K562 (cell line): ENCODE measurements around the gene DOLPP1. TPM values are rescaled to one million over a fixed set of nuclear protein-coding genes. Genes with fewer than 3 reads are reported as not detected.
A peak's percentile ranks its signal among the peaks of the same experiment; 100 is the strongest.

Source experiments
- BRD9 ChIP-seq: fragments of 450-650 bp; IDR thresholded peaks from 2 replicates; pipeline ENCODE4 v1.6.1; 2018; ENCODE audit warnings: low read depth; ENCODE audit not compliant: partially characterized antibody
- EGR1 ChIP-seq: fragments of 450-650 bp; conservative IDR thresholded peaks from 2 replicates; pipeline ENCODE4 v1.6.1; 2017; ENCODE audit warnings: mild to moderate bottlenecking
- GTF2E2 ChIP-seq: fragments of 200-800 bp; sonication (Bioruptor generic); IDR thresholded peaks from 2 replicates; pipeline ENCODE4 v1.6.1; 2016; ENCODE audit warnings: missing genetic modification characterization, missing compliant biosample characterization
- MYBL2 ChIP-seq, 2 experiments: fragments of 450-650 bp in 1 of 2; sonication (generic) in 1 of 2; formaldehyde crosslinking in 1 of 2; IDR thresholded peaks; 2 replicates each; pipeline versions ENCODE4 v1.6.1 to v1.8.1; 2017 to 2022; ENCODE audit warnings: borderline replicate concordance in 1 of 2, inconsistent platforms in 1 of 2, low read depth in 1 of 2, mild to moderate bottlenecking in 1 of 2, missing genetic modification reagents in 1 of 2, moderate library complexity in 1 of 2
- PTBP1 ChIP-seq: fragments of 200-400 bp; formaldehyde crosslinking; IDR thresholded peaks from 2 replicates; pipeline ENCODE4 v1.6.1; 2017; ENCODE audit warnings: low read depth, low read length
- RBBP5 ChIP-seq: fragments of 200-600 bp; sonication (generic); IDR thresholded peaks from 2 replicates; pipeline ENCODE4 v1.6.1; 2012; ENCODE audit warnings: borderline replicate concordance, mild to moderate bottlenecking, low read length, control low read depth, inconsistent platforms; ENCODE audit not compliant: insufficient read depth, poor library complexity, severe bottlenecking
- SPI1 ChIP-seq: IDR thresholded peaks from 2 replicates; pipeline ENCODE4 v1.6.1; 2011; ENCODE audit warnings: low read depth, low read length, control low read depth, borderline replicate concordance
- SREBF2 ChIP-seq: sonication (generic); formaldehyde crosslinking; IDR thresholded peaks from 2 replicates; pipeline ENCODE4 v1.4.0; 2020; ENCODE audit warnings: mild to moderate bottlenecking, missing genetic modification reagents
- XRCC4 ChIP-seq: IDR thresholded peaks from one replicate; pipeline ENCODE4 v1.6.1; 2011; ENCODE audit not compliant: insufficient read depth, insufficient read length; ENCODE audit errors: extremely low read depth
- ZNF212 ChIP-seq: fragments of 450-650 bp; formaldehyde crosslinking; IDR thresholded peaks from 2 replicates; pipeline ENCODE4 v1.4.0; 2020; ENCODE audit warnings: mild to moderate bottlenecking
- ZNF311 ChIP-seq: fragments of 250-450 bp; sonication (Bioruptor Pico); IDR thresholded peaks from 2 replicates; pipeline ENCODE4 v1.4.0; 2020; ENCODE audit warnings: mild to moderate bottlenecking, moderate library complexity
- ZNF695 ChIP-seq: fragments of 450-650 bp; formaldehyde crosslinking; IDR thresholded peaks from 2 replicates; pipeline ENCODE4 v1.4.0; 2020; ENCODE audit warnings: mild to moderate bottlenecking, moderate library complexity
- polyA plus RNA-seq, 8 experiments: library from polyadenylated mRNA; depleted of rRNA in 4 of 8; stranded (reverse) in 5 of 8; unstranded in 3 of 8; fragments of >200 nt; fragmentation: Nextera tagmentation in 2 of 8; fragmentation: Illumina TruSeq in 1 of 8; extraction: Ambion mirVana in 2 of 8; extraction: Trizol in 1 of 8; gene quantifications; 2 replicates each; pipeline versions ENCODE4 v1.2.1 to v1.2.3, GENCODE V29; 2011 to 2014; ENCODE audit warnings: inconsistent platforms in 1 of 8, missing spikeins in 1 of 8
- total RNA-seq, 7 experiments: library from RNA; depleted of rRNA in 6 of 7; stranded (reverse); fragments of >200 nt in 6 of 7; fragmentation: Illumina TruSeq in 2 of 7; extraction: Trizol in 2 of 7; gene quantifications; 2 replicates each; pipeline versions ENCODE4 v1.2.1 to v1.2.3, GENCODE V29; 2011 to 2021; ENCODE audit warnings: low replicate concordance in 1 of 7
- TF ChIP-seq, protein P1 (sequence below): fragments of 200-600 bp; sonication (generic); IDR thresholded peaks from one replicate; pipeline ENCODE4 v1.6.1; 2012; ENCODE audit warnings: mild to moderate bottlenecking, low read depth, low read length, inconsistent platforms
- TF ChIP-seq, protein P2 (sequence below): sonication (generic); formaldehyde crosslinking; IDR thresholded peaks from 2 replicates; pipeline ENCODE4 v1.8.0; 2022; ENCODE audit warnings: mild to moderate bottlenecking, missing genetic modification reagents
- TF ChIP-seq, protein P3 (sequence below): fragments of 250-450 bp; sonication (Bioruptor Pico); IDR thresholded peaks from 2 replicates; pipeline ENCODE4 v1.4.0; 2020

The DOLPP1 gene
- total and polyA plus RNA-seq, 9 of the 15 experiments (the other 6 are each of a cell fraction or from before 2014, with no cell fraction given), result 3.0 to 39.8 (median 30.5) TPM

DNA sequence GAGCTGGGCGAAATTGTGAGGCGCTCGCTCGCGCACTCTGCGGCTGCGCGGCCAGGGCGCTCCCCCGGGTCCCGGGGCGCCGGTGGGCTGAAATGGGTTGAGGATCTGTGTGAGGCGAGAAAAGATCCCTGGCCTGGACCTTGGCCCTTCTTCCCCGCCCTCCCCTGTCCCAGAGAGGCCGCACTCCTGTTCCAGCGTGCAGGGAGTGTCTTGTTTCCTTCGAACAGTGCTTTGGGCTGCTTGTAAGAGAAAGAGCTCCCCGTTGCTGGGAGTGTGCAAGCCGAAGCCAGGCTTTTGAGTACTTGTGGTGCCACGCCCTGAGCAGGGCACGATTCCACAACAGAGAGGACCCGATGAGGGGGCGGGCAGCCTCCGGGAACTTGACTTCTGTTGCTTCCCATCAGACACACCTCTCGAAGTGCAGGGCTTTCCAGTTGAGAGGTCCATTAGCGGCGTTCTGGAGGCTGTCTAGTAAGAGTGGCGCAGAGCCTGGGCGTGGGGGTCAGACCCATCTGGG lies 535 bp downstream of the DOLPP1 start (continued):
- TF ChIP-seq, protein P1, sequence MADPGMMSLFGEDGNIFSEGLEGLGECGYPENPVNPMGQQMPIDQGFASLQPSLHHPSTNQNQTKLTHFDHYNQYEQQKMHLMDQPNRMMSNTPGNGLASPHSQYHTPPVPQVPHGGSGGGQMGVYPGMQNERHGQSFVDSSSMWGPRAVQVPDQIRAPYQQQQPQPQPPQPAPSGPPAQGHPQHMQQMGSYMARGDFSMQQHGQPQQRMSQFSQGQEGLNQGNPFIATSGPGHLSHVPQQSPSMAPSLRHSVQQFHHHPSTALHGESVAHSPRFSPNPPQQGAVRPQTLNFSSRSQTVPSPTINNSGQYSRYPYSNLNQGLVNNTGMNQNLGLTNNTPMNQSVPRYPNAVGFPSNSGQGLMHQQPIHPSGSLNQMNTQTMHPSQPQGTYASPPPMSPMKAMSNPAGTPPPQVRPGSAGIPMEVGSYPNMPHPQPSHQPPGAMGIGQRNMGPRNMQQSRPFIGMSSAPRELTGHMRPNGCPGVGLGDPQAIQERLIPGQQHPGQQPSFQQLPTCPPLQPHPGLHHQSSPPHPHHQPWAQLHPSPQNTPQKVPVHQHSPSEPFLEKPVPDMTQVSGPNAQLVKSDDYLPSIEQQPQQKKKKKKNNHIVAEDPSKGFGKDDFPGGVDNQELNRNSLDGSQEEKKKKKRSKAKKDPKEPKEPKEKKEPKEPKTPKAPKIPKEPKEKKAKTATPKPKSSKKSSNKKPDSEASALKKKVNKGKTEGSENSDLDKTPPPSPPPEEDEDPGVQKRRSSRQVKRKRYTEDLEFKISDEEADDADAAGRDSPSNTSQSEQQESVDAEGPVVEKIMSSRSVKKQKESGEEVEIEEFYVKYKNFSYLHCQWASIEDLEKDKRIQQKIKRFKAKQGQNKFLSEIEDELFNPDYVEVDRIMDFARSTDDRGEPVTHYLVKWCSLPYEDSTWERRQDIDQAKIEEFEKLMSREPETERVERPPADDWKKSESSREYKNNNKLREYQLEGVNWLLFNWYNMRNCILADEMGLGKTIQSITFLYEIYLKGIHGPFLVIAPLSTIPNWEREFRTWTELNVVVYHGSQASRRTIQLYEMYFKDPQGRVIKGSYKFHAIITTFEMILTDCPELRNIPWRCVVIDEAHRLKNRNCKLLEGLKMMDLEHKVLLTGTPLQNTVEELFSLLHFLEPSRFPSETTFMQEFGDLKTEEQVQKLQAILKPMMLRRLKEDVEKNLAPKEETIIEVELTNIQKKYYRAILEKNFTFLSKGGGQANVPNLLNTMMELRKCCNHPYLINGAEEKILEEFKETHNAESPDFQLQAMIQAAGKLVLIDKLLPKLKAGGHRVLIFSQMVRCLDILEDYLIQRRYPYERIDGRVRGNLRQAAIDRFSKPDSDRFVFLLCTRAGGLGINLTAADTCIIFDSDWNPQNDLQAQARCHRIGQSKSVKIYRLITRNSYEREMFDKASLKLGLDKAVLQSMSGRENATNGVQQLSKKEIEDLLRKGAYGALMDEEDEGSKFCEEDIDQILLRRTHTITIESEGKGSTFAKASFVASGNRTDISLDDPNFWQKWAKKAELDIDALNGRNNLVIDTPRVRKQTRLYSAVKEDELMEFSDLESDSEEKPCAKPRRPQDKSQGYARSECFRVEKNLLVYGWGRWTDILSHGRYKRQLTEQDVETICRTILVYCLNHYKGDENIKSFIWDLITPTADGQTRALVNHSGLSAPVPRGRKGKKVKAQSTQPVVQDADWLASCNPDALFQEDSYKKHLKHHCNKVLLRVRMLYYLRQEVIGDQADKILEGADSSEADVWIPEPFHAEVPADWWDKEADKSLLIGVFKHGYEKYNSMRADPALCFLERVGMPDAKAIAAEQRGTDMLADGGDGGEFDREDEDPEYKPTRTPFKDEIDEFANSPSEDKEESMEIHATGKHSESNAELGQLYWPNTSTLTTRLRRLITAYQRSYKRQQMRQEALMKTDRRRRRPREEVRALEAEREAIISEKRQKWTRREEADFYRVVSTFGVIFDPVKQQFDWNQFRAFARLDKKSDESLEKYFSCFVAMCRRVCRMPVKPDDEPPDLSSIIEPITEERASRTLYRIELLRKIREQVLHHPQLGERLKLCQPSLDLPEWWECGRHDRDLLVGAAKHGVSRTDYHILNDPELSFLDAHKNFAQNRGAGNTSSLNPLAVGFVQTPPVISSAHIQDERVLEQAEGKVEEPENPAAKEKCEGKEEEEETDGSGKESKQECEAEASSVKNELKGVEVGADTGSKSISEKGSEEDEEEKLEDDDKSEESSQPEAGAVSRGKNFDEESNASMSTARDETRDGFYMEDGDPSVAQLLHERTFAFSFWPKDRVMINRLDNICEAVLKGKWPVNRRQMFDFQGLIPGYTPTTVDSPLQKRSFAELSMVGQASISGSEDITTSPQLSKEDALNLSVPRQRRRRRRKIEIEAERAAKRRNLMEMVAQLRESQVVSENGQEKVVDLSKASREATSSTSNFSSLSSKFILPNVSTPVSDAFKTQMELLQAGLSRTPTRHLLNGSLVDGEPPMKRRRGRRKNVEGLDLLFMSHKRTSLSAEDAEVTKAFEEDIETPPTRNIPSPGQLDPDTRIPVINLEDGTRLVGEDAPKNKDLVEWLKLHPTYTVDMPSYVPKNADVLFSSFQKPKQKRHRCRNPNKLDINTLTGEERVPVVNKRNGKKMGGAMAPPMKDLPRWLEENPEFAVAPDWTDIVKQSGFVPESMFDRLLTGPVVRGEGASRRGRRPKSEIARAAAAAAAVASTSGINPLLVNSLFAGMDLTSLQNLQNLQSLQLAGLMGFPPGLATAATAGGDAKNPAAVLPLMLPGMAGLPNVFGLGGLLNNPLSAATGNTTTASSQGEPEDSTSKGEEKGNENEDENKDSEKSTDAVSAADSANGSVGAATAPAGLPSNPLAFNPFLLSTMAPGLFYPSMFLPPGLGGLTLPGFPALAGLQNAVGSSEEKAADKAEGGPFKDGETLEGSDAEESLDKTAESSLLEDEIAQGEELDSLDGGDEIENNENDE, result no peak
- TF ChIP-seq BRD9 (no peak), EGR1 (0 out of 2 replicates have a peak, but pooled peaks have one; percentile 5), RBBP5 (peak; percentile 18), GTF2E2 (tag) (no peak), MYBL2 (IDR thresholded peaks at IDR 0.05; ENCODE audit: low read depth) (no peak), MYBL2 (CRISPR knock-in tag; IDR thresholded peaks at IDR 0.05; ENCODE audit: borderline replicate concordance) (no peak), XRCC4 (no peak), PTBP1 (no peak), ZNF311 (CRISPR knock-in tag) (no peak), ZNF212 (no peak), SREBF2 (CRISPR knock-in tag) (no peak), SPI1 (no peak), ZNF695 (no peak)
- TF ChIP-seq, protein P2, sequence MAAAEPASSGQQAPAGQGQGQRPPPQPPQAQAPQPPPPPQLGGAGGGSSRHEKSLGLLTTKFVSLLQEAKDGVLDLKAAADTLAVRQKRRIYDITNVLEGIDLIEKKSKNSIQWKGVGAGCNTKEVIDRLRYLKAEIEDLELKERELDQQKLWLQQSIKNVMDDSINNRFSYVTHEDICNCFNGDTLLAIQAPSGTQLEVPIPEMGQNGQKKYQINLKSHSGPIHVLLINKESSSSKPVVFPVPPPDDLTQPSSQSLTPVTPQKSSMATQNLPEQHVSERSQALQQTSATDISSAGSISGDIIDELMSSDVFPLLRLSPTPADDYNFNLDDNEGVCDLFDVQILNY (CRISPR knock-in tag), result no peak
- TF ChIP-seq, protein P3, sequence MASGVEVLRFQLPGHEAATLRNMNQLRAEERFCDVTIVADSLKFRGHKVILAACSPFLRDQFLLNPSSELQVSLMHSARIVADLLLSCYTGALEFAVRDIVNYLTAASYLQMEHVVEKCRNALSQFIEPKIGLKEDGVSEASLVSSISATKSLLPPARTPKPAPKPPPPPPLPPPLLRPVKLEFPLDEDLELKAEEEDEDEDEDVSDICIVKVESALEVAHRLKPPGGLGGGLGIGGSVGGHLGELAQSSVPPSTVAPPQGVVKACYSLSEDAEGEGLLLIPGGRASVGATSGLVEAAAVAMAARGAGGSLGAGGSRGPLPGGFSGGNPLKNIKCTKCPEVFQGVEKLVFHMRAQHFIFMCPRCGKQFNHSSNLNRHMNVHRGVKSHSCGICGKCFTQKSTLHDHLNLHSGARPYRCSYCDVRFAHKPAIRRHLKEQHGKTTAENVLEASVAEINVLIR (CRISPR knock-in tag), result no peak
